RPMI7951 (cell line): Measurements from ENCODE around the gene AK5. TPM values are rescaled to one million over a fixed set of nuclear protein-coding genes. Genes with fewer than 3 reads are reported as not detected.
A peak's percentile ranks its signal among the peaks of the same experiment; 100 is the strongest.

Experiments
- DNase-seq: peaks from one replicate; pipeline ENCODE4 v3.0.0-alpha.2; 2012; ENCODE audit warnings: low read depth
- total RNA-seq: library from RNA; depleted of rRNA; stranded (reverse); fragments of >200 nt; shearing (Covaris generic); gene quantifications from 2 replicates; pipeline ENCODE4 v1.2.3, GENCODE V29; 2014; rRNA removed

The AK5 gene
- total RNA-seq, 1 experiment from 2014 or later: 6.5 TPM

DNA sequence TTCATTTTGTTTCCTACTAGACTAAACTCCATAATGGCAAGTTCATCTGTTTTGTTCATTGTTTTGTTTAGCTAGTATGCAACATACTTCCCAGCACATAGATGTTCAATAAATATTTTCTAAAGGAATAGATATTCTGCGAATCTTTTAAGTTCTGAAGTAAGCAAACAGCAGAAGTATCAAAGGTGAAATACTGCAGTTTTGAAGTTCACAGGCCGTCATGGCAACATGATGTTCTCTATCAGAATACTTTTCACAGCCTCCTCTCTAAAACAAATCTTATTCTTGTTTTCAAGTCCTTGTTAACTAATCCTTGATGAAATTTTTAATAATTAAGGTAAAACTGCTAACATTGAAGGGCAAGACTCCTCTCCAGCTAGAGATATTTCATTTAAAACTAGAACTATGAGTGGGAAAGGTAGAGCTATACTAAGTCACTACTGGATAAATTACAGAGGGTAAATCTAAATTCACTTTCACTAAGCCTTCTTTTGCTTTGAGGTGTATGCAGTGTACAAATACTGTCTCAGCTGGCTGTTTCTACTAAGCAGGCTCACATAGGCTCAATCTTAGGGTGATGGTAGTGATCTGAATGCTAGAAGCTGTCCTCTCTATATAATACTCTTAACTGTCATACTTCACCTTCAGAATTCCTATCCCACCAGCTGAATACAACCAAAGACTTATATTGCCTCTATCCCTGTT, 303.9 kb downstream of the AK5 start:
- DNase-seq: no peak

- no peak for DNase-seq
Measured at GRCh38 chr1:77589231-77589630, 307.4 kb downstream of the AK5 start.

GRCh38 chr1:77590651-77591050, 308.8 kb downstream of the AK5 start:
- DNase-seq: peak; percentile 15

- DNase-seq: no peak
Measured at GRCh38 chr1:77592906-77593305, 311.1 kb downstream of the AK5 start.

GRCh38 chr1:77594366-77595112, 312.7 kb downstream of the AK5 start:
- no peak for DNase-seq

DNA sequence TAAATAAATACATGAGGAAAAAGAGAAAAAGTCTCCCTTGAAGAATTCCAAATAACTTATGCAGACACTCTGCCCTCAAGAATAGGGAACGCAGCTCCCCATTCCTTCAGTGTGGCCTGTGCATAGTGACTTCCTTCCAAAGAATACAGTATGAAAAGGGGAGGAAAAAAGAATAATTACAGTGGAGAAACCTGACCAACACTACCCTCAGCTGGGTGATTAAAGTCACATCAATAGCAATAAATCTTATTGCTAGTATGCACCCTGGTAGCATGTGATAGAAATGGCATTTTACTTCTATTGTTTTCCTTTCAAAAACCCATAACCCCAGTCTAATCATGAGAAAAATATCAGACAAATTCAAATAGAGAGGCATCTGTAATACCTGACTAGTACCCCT, 315.5 kb downstream of the AK5 start:
- DNase-seq: no peak

- peak; percentile 98 for DNase-seq
Measured at GRCh38 chr1:77605246-77606026, 323.6 kb downstream of the AK5 start.

DNA sequence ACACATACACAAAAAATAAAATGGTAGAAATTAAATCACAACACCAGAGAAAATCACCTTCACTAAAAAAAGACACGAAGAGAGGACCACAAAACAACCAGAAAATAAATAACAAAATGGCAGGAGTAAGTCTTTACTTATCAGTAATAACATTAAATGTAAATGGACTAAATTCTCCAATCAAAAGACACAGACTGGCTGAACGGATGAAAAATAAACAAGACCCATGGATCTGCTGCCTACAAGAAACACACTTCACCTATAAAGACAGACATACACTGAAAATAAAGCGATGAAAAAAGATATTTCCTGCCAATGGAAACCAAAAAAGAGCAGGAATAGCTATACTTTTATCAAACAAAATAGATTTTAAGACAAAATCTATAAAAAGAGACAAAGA, 327.1 kb downstream of the AK5 start:
- DNase-seq: no peak

Other genes with a start within 250 kb of the AK5 start
- 71.7 and 81.7 TPM in 2 replicates for gene PIGK, start 62.6 kb upstream of the AK5 start, total RNA-seq